Glutamatergic neuron (in vitro differentiated cells): Measurements from ENCODE around the gene ASPRV1. TPM values are rescaled to one million over a fixed set of nuclear protein-coding genes. Genes with fewer than 3 reads are reported as not detected.

ENCODE experiments used
- DNase-seq: peaks from one replicate; pipeline ENCODE4 v3.0.0; 2022
- H3K27ac Mint-ChIP-seq: one replicate; pipeline ENCODE4 v1.8.0; 2020; ENCODE audit warnings: mild to moderate bottlenecking, mixed read lengths, inconsistent platforms; ENCODE audit not compliant: unreplicated experiment
- H3K27me3 Mint-ChIP-seq: one replicate; pipeline ENCODE4 v1.8.0; 2020; ENCODE audit warnings: mild to moderate bottlenecking, moderate library complexity, mixed read lengths, inconsistent platforms; ENCODE audit not compliant: unreplicated experiment
- H3K36me3 Mint-ChIP-seq: one replicate; pipeline ENCODE4 v1.8.0; 2020; ENCODE audit warnings: mild to moderate bottlenecking, mixed read lengths, inconsistent platforms; ENCODE audit not compliant: unreplicated experiment
- H3K4me1 Mint-ChIP-seq: one replicate; pipeline ENCODE4 v1.8.0; 2020; ENCODE audit warnings: mild to moderate bottlenecking, low read depth, mixed read lengths, inconsistent platforms; ENCODE audit not compliant: unreplicated experiment
- H3K4me3 Mint-ChIP-seq: one replicate; pipeline ENCODE4 v1.8.0; 2020; ENCODE audit warnings: mild to moderate bottlenecking, mixed read lengths, inconsistent platforms; ENCODE audit not compliant: unreplicated experiment
- H3K9me3 Mint-ChIP-seq: one replicate; pipeline ENCODE4 v1.8.0; 2020; ENCODE audit warnings: mild to moderate bottlenecking, moderate library complexity, mixed read lengths, inconsistent platforms; ENCODE audit not compliant: unreplicated experiment
- total RNA-seq: library from RNA; stranded (reverse); fragmentation: NEBNext Ultra II Directional; extraction: Animal tissue kit (Norgen Biotek cat#: 25700); gene quantifications from one replicate; pipeline ENCODE4 v1.2.1, GENCODE V29; 2021; ENCODE audit not compliant: unreplicated experiment
- TF ChIP-seq, protein P1 (sequence below): fragments of 200-600 bp; sonication (generic); IDR thresholded peaks from one replicate; pipeline ENCODE4 v1.5.0; 2021; ENCODE audit not compliant: partially characterized antibody, unreplicated experiment

ASPRV1 gene
- total RNA-seq, 1 donor from 2014 or later: 2.5 TPM

DNA sequence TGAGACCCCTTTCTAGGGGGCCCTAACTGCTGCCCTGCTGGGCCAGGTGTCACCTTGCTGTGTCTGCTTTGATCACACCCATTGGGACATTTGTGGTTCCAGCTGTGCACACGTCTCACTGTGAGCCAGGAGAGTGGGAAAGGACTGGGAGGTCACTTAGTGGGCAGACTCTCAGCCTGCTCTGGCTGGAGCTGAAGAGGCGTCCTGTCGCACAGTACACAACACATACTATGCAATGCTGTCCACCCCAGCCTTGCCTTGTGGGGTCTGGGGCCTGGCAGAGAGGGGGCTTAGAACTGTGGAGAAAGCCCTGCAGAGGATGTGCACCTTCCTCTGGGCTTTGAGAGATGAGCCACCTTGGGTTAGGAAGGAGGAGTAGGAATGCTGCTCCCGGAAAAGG is 25.3 kb upstream of the ASPRV1 start:
- no peak overlapping the region for H3K27ac Mint-ChIP-seq
- H3K36me3 Mint-ChIP-seq: peaks cover 4% of the 10 kb centered on the region
- peaks cover 4% of the 10 kb centered on the region for H3K9me3 Mint-ChIP-seq
- no peak for DNase-seq
- no peak overlapping the region for H3K4me3 Mint-ChIP-seq
- TF ChIP-seq, protein P1, sequence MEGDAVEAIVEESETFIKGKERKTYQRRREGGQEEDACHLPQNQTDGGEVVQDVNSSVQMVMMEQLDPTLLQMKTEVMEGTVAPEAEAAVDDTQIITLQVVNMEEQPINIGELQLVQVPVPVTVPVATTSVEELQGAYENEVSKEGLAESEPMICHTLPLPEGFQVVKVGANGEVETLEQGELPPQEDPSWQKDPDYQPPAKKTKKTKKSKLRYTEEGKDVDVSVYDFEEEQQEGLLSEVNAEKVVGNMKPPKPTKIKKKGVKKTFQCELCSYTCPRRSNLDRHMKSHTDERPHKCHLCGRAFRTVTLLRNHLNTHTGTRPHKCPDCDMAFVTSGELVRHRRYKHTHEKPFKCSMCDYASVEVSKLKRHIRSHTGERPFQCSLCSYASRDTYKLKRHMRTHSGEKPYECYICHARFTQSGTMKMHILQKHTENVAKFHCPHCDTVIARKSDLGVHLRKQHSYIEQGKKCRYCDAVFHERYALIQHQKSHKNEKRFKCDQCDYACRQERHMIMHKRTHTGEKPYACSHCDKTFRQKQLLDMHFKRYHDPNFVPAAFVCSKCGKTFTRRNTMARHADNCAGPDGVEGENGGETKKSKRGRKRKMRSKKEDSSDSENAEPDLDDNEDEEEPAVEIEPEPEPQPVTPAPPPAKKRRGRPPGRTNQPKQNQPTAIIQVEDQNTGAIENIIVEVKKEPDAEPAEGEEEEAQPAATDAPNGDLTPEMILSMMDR: no peak
- peaks cover 4% of the 10 kb centered on the region for H3K27me3 Mint-ChIP-seq
- no peaks in the 10 kb centered on the region for H3K4me1 Mint-ChIP-seq

DNA sequence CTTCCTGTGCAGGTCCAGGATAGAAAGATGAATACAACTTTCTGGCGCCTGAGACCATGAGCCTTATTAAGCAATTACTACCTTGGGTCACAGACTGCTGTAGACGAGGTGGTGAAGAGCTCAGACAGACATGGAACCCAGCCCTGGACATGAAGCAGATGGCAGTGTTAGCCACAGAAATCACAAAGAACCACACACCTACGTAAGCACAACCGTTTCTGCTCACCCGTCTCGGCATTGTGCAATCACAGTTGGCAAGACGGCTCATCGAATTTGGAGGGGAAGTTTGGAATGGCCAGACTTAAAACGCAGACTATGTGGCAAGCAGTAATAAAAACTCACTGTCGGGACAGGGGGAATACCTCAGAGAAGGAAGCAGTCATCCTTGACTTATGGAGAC is 24.3 kb upstream of the ASPRV1 start:
- Mint-ChIP-seq H3K27ac (no peak overlapping the region), H3K27me3 (peaks cover 4% of the 10 kb centered on the region), H3K4me1 (no peaks in the 10 kb centered on the region), H3K4me3 (no peak overlapping the region), H3K9me3 (peaks cover 4% of the 10 kb centered on the region), H3K36me3 (peaks cover 4% of the 10 kb centered on the region)
- TF ChIP-seq, protein P1: no peak
- no peak for DNase-seq

DNA sequence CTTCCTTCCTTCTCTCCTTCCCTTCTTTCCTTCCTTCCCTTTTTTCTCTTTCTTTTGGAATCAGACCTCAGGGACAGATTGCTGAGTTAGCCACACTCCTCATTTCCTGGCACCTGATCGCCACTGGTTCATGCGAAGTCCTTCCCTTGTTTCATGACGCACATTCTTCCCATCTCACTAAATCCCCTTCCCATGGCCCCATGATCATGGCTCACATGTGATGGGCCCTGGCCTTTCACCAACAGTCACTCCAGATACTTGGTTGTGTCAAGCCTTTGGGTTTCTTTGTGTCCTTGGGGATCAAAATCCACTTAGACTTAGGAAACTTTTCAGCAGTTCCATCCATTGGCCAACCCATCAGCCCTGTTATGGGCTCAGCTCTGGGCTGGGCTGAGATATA is 23.8 kb upstream of the ASPRV1 start:
- Mint-ChIP-seq H3K4me1 (no peaks in the 10 kb centered on the region), H3K27ac (no peak overlapping the region), H3K36me3 (peaks cover 4% of the 10 kb centered on the region), H3K9me3 (peaks cover 4% of the 10 kb centered on the region), H3K4me3 (peak overlapping the region; percentile 2), H3K27me3 (peaks cover 4% of the 10 kb centered on the region)
- DNase-seq: no peak
- TF ChIP-seq, protein P1: no peak

DNA sequence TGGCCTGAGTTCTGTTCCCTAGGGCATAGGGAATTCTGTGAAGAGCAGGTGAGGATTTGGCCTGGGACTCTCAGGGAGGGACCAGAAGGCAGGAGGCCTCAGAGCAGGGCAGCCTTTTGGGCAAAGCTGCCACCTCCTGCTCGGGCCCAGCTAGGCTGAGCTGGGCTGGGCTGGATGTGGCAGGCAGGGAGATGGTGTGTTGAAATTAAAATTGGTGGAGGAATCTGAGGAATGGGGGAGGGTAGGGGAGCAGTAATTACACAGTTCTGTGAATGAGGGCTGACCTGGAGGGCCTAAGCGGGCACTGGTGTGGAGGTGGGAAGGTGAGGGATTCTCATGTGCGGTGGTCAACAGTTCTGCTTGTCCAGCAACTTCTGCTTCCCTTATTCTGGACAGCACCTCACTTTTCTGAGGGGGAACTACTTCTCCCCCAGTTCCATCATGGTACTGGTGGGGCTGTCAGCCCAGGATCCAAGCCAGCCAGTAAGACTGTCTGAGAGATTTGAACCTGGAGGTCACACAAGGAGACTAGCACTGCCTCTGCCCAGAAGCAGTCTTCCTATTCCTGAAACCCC is 22.0 kb upstream of the ASPRV1 start:
- no peak for DNase-seq
- Mint-ChIP-seq H3K4me1 (no peaks in the 10 kb centered on the region), H3K4me3 (no peak overlapping the region), H3K27me3 (peaks cover 2% of the 10 kb centered on the region), H3K36me3 (peaks cover 4% of the 10 kb centered on the region), H3K9me3 (peaks cover 4% of the 10 kb centered on the region), H3K27ac (no peak overlapping the region)
- TF ChIP-seq, protein P1: no peak

DNA sequence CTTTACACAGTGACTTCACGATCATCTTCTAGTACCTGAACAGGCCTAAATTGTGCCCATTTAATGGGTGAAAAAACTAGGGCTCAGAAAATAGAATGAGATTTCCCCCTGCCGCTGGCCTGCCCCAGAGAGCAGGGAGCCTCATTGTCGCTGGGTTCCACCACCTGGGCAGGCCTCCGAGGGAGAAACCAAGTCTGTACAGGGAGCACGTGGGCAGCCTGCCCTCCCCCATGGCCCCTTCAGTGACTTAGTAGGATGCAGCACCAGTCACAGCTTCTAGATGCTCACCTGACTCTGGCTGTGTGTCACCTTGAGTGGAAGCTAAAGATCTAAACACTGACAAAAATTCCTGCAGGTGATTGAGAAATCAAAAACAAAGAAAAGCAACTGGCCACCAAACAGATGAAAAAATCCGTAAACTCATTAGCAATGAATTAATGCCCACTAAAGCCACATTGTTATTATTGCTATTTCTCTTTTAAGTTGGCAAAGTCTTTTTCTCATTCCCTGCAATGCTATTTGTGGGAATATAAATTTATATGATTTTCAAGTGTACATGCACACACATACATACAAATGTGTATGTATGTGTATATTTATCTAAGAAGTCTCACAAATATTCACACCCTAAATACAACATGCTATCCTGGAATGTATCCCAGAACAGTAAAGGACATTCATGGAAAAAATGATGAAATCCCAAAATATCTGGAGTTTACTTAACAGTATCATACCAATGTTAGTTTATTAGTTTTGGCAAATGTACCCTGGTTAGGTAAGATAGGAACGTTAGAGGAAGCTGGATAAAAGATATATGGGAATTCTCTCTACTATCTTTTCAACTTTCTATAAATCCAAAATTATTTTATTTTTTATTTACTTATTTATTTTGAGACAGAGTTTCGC is 18.7 kb upstream of the ASPRV1 start:
- H3K4me1 Mint-ChIP-seq: no peaks in the 10 kb centered on the region
- no peaks in the 10 kb centered on the region for H3K36me3 Mint-ChIP-seq
- no peak overlapping the region for H3K4me3 Mint-ChIP-seq
- H3K9me3 Mint-ChIP-seq: peaks cover 1% of the 10 kb centered on the region
- no peak for DNase-seq
- H3K27ac Mint-ChIP-seq: no peak overlapping the region
- peaks cover 2% of the 10 kb centered on the region for H3K27me3 Mint-ChIP-seq
- TF ChIP-seq, protein P1: no peak
